Trophoblast cell (in vitro differentiated cells and primary cell): ENCODE data around the gene OR2V1.
"Not testable (repeated sequence)": the region's sequence is repeated elsewhere in the genome, so short reads cannot be mapped to it uniquely, and the experiment has no call there.

Experiments
- DNase-seq, 2 donors: peaks; one replicate each; pipeline ENCODE4 v3.0.0-alpha.2; 2016
- H2AFZ ChIP-seq: 2 replicates; pipeline ENCODE4 v1.6.1; 2013; ENCODE audit warnings: low read length, moderate library complexity, mild to moderate bottlenecking; ENCODE audit not compliant: insufficient read depth, poor library complexity
- H2AK5ac ChIP-seq: 2 replicates; pipeline ENCODE4 v1.6.1; 2013; ENCODE audit warnings: mild to moderate bottlenecking, low read length
- H2BK120ac ChIP-seq: 2 replicates; pipeline ENCODE4 v1.6.1; 2013; ENCODE audit warnings: low read length, mild to moderate bottlenecking, moderate library complexity; ENCODE audit not compliant: insufficient read depth, poor library complexity
- H2BK12ac ChIP-seq: 2 replicates; pipeline ENCODE4 v1.6.1; 2013; ENCODE audit warnings: mild to moderate bottlenecking, low read length, moderate library complexity
- H2BK5ac ChIP-seq: 2 replicates; pipeline ENCODE4 v1.6.1; 2013; ENCODE audit warnings: low read length, low read depth, moderate library complexity, mild to moderate bottlenecking; ENCODE audit not compliant: poor library complexity
- H3K14ac ChIP-seq: 2 replicates; pipeline ENCODE4 v1.6.1; 2013; ENCODE audit warnings: mild to moderate bottlenecking, low read length
- H3K18ac ChIP-seq: 2 replicates; pipeline ENCODE4 v1.6.1; 2013; ENCODE audit warnings: mild to moderate bottlenecking, low read length
- H3K23ac ChIP-seq: 2 replicates; pipeline ENCODE4 v1.6.1; 2013; ENCODE audit warnings: low read length
- H3K27ac ChIP-seq: 2 replicates; pipeline ENCODE4 v1.5.1; 2013; ENCODE audit warnings: low read depth, mild to moderate bottlenecking, inconsistent platforms, low read length, moderate library complexity
- H3K27me3 ChIP-seq: 2 replicates; pipeline ENCODE4 v1.6.1; 2013; ENCODE audit warnings: inconsistent platforms, mild to moderate bottlenecking, low read length, moderate library complexity; ENCODE audit not compliant: insufficient read depth
- H3K36me3 ChIP-seq, 2 experiments: 1 replicate in 1 of 2; 2 replicates in 1 of 2; pipeline ENCODE4 v1.6.1; 2013; ENCODE audit warnings: low read length in 2 of 2, mild to moderate bottlenecking in 2 of 2, moderate library complexity in 1 of 2; ENCODE audit not compliant: insufficient read depth in 2 of 2, control insufficient read depth in 1 of 2
- H3K4ac ChIP-seq: 2 replicates; pipeline ENCODE4 v1.6.1; 2013; ENCODE audit warnings: low read depth, mild to moderate bottlenecking, low read length, moderate library complexity
- H3K4me1 ChIP-seq, 2 experiments: 1 replicate in 1 of 2; 2 replicates in 1 of 2; pipeline ENCODE4 v1.6.1; 2013; ENCODE audit warnings: low read length in 2 of 2, mild to moderate bottlenecking in 2 of 2, moderate library complexity in 1 of 2; ENCODE audit not compliant: insufficient read depth in 2 of 2, control insufficient read depth in 1 of 2
- H3K4me2 ChIP-seq: 2 replicates; pipeline ENCODE4 v1.6.1; 2013; ENCODE audit warnings: inconsistent platforms, mild to moderate bottlenecking, low read length, moderate library complexity
- H3K4me3 ChIP-seq: 2 replicates; pipeline ENCODE4 v1.5.1; 2013; ENCODE audit warnings: mild to moderate bottlenecking, low read depth, low read length, inconsistent platforms
- H3K79me1 ChIP-seq: one replicate; pipeline ENCODE4 v1.6.1; 2013; ENCODE audit warnings: low read length
- H3K79me2 ChIP-seq: 2 replicates; pipeline ENCODE4 v1.6.1; 2013; ENCODE audit warnings: low read length, mild to moderate bottlenecking; ENCODE audit not compliant: control insufficient read depth, insufficient read depth, poor library complexity
- H3K9ac ChIP-seq: 2 replicates; pipeline ENCODE4 v1.6.1; 2013; ENCODE audit warnings: mild to moderate bottlenecking, low read length
- H3K9me3 ChIP-seq: 2 replicates; pipeline ENCODE4 v1.6.1; 2013; ENCODE audit warnings: low read depth, mild to moderate bottlenecking, control low read depth, inconsistent platforms, low read length; ENCODE audit not compliant: insufficient read depth
- H4K12ac ChIP-seq: 2 replicates; pipeline ENCODE4 v1.6.1; 2013; ENCODE audit warnings: low read depth, mild to moderate bottlenecking, low read length, moderate library complexity
- H4K8ac ChIP-seq: 2 replicates; pipeline ENCODE4 v1.6.1; 2013; ENCODE audit warnings: low read depth, mild to moderate bottlenecking, low read length, moderate library complexity
- H4K91ac ChIP-seq: one replicate; pipeline ENCODE4 v1.6.1; 2013; ENCODE audit warnings: low read depth, mild to moderate bottlenecking, low read length, moderate library complexity
- WGBS: extraction: QIAGEN DNeasy Blood & Tissue Kit; methylation state at CpG from one replicate; pipeline ENCODE4 v1.1.7; 2013; ENCODE audit warnings: missing lambda C conversion rate; ENCODE audit not compliant: insufficient read length, insufficient coverage; ENCODE audit errors: extremely low coverage; 5-methylcytosine and 5-hydroxymethylcytosine counted together

Gene OR2V1

DNA sequence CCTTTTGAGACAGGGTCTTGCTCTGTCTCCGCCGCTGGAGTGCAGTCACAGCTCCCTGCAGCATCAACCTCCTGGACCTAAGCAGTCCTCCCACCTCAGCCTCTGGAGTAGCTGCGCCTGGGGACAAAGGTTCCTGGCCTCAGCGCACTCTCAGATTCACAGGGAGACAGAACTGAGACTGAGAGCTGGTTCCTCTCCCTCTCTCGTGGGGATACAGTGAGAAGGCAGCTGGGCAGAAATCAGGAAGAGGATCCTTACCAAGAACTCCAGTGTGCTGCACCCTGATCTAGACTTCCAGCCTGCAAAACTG is 26.8 kb downstream of the OR2V1 start:
- H3K36me3 ChIP-seq, H2BK5ac ChIP-seq, H2AK5ac ChIP-seq, H2BK120ac ChIP-seq, H3K4me2 ChIP-seq, H2BK12ac ChIP-seq, H3K79me2 ChIP-seq, H3K14ac ChIP-seq, H4K12ac ChIP-seq, H3K4ac ChIP-seq, H4K8ac ChIP-seq, H3K27ac ChIP-seq, H3K23ac ChIP-seq, H3K18ac ChIP-seq, DNase-seq, H3K4me1 ChIP-seq, H2AFZ ChIP-seq, H4K91ac ChIP-seq, H3K4me3 ChIP-seq, H3K9ac ChIP-seq, H3K79me1 ChIP-seq: not testable (repeated sequence)
- no CpG with 5 or more reads among the region's 5 CpGs for WGBS
- Histone ChIP-seq H3K27me3 (peaks cover 23% of the 10 kb centered on the region), H3K9me3 (peaks cover 12% of the 10 kb centered on the region)

- DNase-seq, H2AFZ ChIP-seq: not testable (repeated sequence)
- no CpG with 5 or more reads among the region's 30 CpGs for WGBS
These were observed 28.9 kb downstream of the OR2V1 start for GRCh38 chr5:181101930-181102674.

DNA sequence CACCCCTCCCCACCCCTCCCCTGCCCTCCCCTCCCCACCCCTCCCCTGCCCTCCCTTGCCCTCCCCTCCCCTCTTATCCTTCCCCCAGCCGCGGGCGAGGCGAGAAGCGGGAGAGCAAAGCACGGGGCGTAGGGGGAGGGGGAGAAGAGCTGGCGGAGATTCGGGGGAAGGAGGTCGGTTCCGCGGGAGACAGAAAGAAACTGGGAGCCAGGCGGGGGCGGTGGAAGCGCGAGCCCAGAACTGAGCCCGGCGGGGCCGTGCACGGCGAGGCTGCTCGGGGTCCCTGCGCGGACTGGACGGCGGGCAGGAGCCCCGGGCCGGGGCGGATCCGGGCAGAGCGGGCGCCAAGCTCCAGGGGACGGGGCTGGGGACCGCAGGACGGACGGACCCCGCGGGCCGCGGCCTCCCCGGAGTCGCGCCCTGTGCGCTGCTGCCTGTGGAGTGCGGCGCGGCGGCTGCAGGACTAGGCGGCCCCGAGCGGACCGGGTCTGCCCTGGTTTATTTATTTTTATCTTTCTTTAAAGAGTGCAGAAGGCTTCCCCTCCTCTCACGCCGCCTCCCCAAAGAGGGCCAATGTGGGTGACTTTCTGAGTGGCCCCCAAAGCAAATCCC is 29.8 kb downstream of the OR2V1 start:
- not testable (repeated sequence) for H3K4ac ChIP-seq, H2BK5ac ChIP-seq, H3K23ac ChIP-seq, H3K14ac ChIP-seq, H3K18ac ChIP-seq, H4K12ac ChIP-seq, H2BK120ac ChIP-seq, H3K4me1 ChIP-seq, H2BK12ac ChIP-seq, H3K9ac ChIP-seq, H3K79me1 ChIP-seq, H2AFZ ChIP-seq, H4K91ac ChIP-seq, H3K27ac ChIP-seq, H2AK5ac ChIP-seq, H3K4me3 ChIP-seq, H3K36me3 ChIP-seq, H3K79me2 ChIP-seq, DNase-seq, H4K8ac ChIP-seq, H3K4me2 ChIP-seq
- WGBS = no CpG with 5 or more reads among the region's 54 CpGs
- peaks cover 29% of the 10 kb centered on the region for H3K27me3 ChIP-seq
- peaks cover 13% of the 10 kb centered on the region for H3K9me3 ChIP-seq

More at GRCh38 chr5:181101930-181102674, 28.9 kb downstream of the OR2V1 start:
- not testable (repeated sequence) for H2BK12ac ChIP-seq, H4K8ac ChIP-seq, H2BK5ac ChIP-seq, H3K4me3 ChIP-seq, H3K9ac ChIP-seq, H3K4me1 ChIP-seq, H3K4me2 ChIP-seq, H3K23ac ChIP-seq, H3K79me1 ChIP-seq, H2AK5ac ChIP-seq, H4K91ac ChIP-seq, H3K27ac ChIP-seq, H3K79me2 ChIP-seq, H2BK120ac ChIP-seq, H3K4ac ChIP-seq, H3K36me3 ChIP-seq, H3K14ac ChIP-seq, H4K12ac ChIP-seq, H3K18ac ChIP-seq
- Histone ChIP-seq H3K27me3 (peaks cover 29% of the 10 kb centered on the region), H3K9me3 (peaks cover 13% of the 10 kb centered on the region)

- peak in 1 of 2 donors; percentile 25 for DNase-seq
- no peak overlapping the region for H3K4me3 ChIP-seq
- peaks cover 13% of the 10 kb centered on the region for H3K9me3 ChIP-seq
- H4K91ac ChIP-seq = no peak overlapping the region
- H2AK5ac ChIP-seq = no peak overlapping the region
- H3K36me3 ChIP-seq = no peaks in the 10 kb centered on the region
- no peaks in the 10 kb centered on the region for H3K79me1 ChIP-seq
- no peaks in the 10 kb centered on the region for H3K79me2 ChIP-seq
- H3K23ac ChIP-seq = no peak overlapping the region
- H3K18ac ChIP-seq = no peak overlapping the region
- peak overlapping the region; percentile 53 for H3K4me2 ChIP-seq
- no peak overlapping the region for H4K12ac ChIP-seq
- H2BK120ac ChIP-seq = no peak overlapping the region
- H3K4me1 ChIP-seq = peaks cover 0 to 3% of the 10 kb centered on the region in 2 experiments
- H3K9ac ChIP-seq = no peak overlapping the region
- no peak overlapping the region for H3K14ac ChIP-seq
- H3K4ac ChIP-seq = no peak overlapping the region
- no peak overlapping the region for H2BK12ac ChIP-seq
- no CpG with 5 or more reads among the region's 62 CpGs for WGBS
- H3K27me3 ChIP-seq = peaks cover 29% of the 10 kb centered on the region
- no peak overlapping the region for H3K27ac ChIP-seq
- no peak overlapping the region for H2AFZ ChIP-seq
- H4K8ac ChIP-seq = no peak overlapping the region
- no peak overlapping the region for H2BK5ac ChIP-seq
These were observed 30.7 kb downstream of the OR2V1 start for GRCh38 chr5:181100121-181100875.
